OCI-LY7 (cell line): ENCODE measurements around the gene ABCC5.

Experiments
- CTCF ChIP-seq: fragments of 200-600 bp; sonication (generic); conservative IDR thresholded peaks from 2 replicates; pipeline ENCODE4 v1.5.1; 2014; ENCODE audit warnings: mild to moderate bottlenecking, antibody characterized with exemption, low read length, moderate library complexity, mixed read lengths
- EZH2phosphoT487 ChIP-seq: fragments of 200-600 bp; sonication (generic); IDR thresholded peaks from 2 replicates; pipeline ENCODE4 v1.6.1; 2018; ENCODE audit warnings: low read depth, borderline replicate concordance, mild to moderate bottlenecking, mixed run types, antibody characterized with exemption, low read length, moderate library complexity, mixed read lengths

DNA sequence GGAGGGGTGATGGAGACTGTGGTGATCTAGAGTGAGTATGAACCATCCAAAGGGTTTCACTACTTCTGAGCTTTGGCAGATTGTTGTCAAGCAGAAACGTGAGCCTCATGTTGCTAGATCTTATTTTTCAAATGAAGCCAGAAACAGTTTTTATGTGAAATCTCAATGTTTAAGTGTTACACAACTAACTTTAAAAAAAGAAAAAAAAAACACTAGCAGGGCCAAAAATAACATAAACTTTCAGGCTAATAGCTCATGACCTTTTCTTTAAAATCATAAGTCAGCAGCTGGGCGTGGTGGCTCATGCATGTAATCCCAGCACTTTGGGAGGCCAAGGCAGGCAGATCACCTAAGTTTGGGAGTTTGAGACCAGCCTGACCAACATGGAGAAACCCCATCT, 11.8 kb upstream of the ABCC5 start:
- TF ChIP-seq CTCF: no peak
- no peak for TF ChIP-seq EZH2phosphoT487
